HG02588 (cell line): ENCODE results near the gene NBAS.

Experiments
- ATAC-seq: cut with Tn5 transposase; IDR thresholded peaks from one replicate; pipeline ENCODE4 v1.9.1; 2021; ENCODE audit warnings: mild to moderate bottlenecking, moderate library complexity; ENCODE audit not compliant: unreplicated experiment

Gene NBAS

GRCh38 chr2:15560988-15561573 lies at the start of gene NBAS:
Gene NBAS (minus strand): TSS chr2:15561334. CDS start chr2:15561304, 30 bp downstream.
- ATAC-seq: peak; percentile 91

- no peak for ATAC-seq
Measured at GRCh38 chr2:15610430-15610952, 49.4 kb upstream of the NBAS start.

- no peak for ATAC-seq
Measured at GRCh38 chr2:15609341-15610042, 48.4 kb upstream of the NBAS start.

GRCh38 chr2:15608392-15608761 lies 47.2 kb upstream of the NBAS start:
- no peak for ATAC-seq

GRCh38 chr2:15607709-15608391 lies 46.7 kb upstream of the NBAS start:
- ATAC-seq: no peak

GRCh38 chr2:15606481-15607441 lies 45.6 kb upstream of the NBAS start:
- ATAC-seq: no peak

- no peak for ATAC-seq
Measured at GRCh38 chr2:15605721-15606120, 44.6 kb upstream of the NBAS start.

- ATAC-seq: no peak
Measured at GRCh38 chr2:15603948-15604347, 42.8 kb upstream of the NBAS start.

- no peak for ATAC-seq
Measured at GRCh38 chr2:15603044-15603765, 42.1 kb upstream of the NBAS start.

GRCh38 chr2:15602393-15602792 lies 41.3 kb upstream of the NBAS start:
- ATAC-seq: no peak

- no peak for ATAC-seq
Measured at GRCh38 chr2:15601681-15602080, 40.5 kb upstream of the NBAS start.

- no peak for ATAC-seq
Measured at GRCh38 chr2:15599994-15600393, 38.9 kb upstream of the NBAS start.

GRCh38 chr2:15596968-15597367 lies 35.8 kb upstream of the NBAS start:
- ATAC-seq: no peak

GRCh38 chr2:15596350-15596749 lies 35.2 kb upstream of the NBAS start:
- no peak for ATAC-seq

- no peak for ATAC-seq
Measured at GRCh38 chr2:15595936-15596335, 34.8 kb upstream of the NBAS start.

- ATAC-seq: no peak
Measured at GRCh38 chr2:15595342-15595905, 34.3 kb upstream of the NBAS start.

GRCh38 chr2:15594291-15595256 lies 33.4 kb upstream of the NBAS start:
- ATAC-seq: no peak

GRCh38 chr2:15593327-15593705 lies 32.2 kb upstream of the NBAS start:
- no peak for ATAC-seq
